Measurements from ENCODE around the gene RYR3.

Gene RYR3

GRCh38 chr15:33310481-33311311 lies at the start of gene RYR3:
TSS of gene RYR3 (plus strand) at chr15:33310967. CDS start at chr15:33311046, 79 bp downstream.
- no peak for DNase-seq

- no peak for DNase-seq
These were observed 48.5 kb upstream of the RYR3 start for GRCh38 chr15:33262306-33262705.

DNA sequence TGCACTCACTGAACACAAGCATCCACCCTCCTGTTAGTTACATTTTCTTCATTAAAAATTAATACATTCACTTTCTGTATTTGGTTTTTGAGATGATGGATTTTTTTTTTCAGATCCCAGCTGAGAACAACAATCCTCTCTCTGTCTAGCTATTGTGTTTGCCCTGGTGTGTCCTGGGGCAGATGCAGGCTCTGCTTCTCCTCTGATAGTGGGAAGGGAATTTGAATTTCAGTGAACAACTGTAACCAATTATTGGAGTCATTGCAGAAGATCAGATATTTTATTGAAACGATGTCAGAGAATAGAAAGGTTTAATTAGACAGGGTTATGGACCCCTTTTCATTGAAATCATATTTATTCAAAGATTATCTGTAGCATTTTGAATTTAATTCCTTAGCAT lies 33.1 kb upstream of the RYR3 start:
- DNase-seq, result no peak

- no peak for DNase-seq
These were observed 31.8 kb upstream of the RYR3 start for GRCh38 chr15:33278816-33279612.

DNA sequence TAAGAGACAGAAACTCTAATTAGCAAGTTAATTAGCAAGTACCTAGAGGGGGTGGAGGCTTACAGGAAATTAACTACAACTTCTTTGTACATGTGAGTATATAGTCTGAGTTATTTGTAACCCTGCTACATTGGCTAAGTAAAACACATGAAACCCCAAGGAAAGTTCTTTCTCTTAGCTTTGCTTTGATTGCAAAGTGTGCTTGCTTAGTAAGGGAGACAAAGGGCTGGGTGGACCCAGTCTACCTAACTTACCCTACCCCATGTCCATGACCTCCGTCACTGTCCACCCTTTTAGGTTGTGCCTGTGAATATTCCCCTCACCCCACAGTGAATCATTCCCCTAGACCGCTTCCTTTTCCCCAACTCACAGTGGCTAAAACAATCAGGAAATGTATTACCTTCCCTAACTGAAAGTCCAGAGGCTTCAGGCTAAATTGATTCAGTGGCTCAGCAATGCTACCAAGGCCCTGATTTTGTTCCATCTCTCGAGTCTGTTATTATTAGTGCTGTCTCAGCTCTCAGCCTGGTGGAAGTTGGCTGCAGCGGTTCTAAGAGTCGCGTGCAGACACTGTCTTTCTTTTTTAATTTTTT lies 31.1 kb upstream of the RYR3 start:
- DNase-seq, result no peak

DNA sequence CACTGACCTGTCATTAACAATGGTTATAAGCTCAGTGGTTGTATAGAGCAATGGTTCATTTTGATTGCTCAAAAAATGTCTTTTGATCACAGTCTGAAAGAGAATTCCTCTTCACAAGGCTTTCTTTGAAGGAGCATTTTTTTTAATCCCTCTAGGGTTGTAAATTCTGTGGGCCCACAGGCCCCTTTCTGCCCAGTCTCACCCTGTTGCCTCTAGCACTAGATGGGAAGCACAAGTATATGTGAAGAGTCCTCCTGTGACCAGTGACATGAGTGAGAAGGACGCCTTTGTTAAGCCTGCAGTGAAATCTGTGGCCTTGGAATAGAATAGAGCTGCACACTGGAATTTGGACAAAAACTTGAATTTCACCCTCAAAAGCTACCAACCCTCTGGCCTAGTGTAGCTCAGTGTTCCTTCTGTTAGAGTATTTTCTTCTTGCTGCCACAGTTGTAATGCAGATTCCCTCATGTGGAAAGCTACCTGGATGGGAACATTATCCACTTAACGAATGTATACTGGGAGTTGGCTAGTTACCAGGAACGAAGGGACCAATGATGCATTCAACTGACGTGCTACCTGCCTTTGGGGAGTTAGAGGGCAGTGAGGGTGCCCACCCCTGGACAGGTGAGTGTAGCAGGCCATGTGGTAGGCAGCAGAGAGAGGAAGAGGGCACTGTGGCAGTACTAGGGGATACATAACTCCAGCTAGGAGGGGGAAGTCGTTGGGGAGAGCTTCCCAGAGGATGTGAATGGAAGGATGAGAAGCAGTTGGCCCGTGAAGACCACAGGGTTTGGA lies 28.3 kb upstream of the RYR3 start:
- DNase-seq, result no peak

- no peak for DNase-seq
These were observed 27.2 kb upstream of the RYR3 start for GRCh38 chr15:33283576-33283975.

DNA sequence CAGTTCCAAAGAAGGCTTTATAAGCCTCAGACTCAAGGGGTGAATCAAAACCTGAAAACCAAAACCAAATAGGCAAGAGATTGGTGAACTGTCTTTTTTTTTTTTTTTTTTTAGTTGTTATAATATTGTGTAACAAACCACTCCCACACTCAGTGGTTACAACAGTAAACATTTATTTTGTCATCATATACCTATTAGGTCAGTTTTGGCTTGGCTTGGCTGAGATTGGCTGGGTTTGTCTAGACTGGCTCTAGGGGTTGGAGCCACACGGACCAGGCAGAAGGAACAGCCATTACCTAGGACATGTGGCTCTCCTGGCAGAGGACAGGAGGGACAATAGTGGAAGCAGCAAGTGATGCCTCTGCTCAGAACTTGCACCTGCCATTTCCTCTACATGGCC lies 26.4 kb upstream of the RYR3 start:
- DNase-seq, result no peak

GRCh38 chr15:33292717-33293307 lies 18.0 kb upstream of the RYR3 start:
- DNase-seq, result peak; percentile 60 to 71

DNA sequence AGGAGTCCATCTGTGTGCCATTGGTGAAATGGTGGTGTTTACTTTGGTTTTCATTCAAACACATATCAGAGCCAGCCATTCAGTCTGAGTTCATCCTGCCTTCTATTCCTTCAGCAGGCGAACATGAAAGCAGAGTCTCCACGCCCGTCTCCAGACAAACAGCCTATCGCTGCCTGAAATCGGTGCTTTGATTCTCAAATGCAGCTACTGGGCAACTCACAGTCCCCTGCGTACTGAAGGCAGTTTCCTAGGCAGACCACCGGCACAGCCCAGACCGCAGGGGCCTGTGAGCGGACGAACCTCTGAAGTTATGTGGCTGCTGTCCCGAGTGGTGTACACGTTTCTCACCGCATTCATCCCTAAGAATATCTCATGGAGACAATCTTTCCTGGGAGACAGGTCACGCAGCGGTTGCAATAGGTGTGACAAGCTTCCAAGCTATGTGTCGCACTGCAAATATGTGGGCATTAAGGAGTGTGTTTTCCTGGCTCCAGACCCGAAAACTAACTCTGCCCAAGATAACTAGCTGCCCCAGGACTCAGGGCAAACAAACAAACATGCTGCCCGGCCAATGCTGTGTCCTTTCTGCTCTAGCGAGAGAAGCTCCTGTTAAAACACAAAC lies 16.9 kb upstream of the RYR3 start:
- DNase-seq, result no peak

DNA sequence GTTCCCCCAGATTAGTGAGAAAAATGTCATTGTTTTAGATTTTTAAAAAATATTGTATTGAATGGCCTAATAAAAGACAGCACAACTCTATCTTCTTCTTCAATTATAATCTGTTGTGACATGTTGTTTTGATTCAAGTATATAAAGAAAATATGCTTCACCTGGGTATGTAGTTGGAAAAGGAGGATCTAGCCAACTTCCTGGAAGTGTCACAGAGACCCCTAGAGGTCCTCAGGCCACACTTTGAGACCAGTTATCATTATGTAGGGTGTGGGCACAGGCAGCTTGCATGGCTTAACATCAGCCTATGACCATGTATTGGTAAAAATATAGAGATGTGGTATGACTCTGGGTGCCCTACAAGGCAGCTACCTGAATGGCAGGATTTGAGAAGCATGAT lies 14.7 kb upstream of the RYR3 start:
- no peak for DNase-seq

DNA sequence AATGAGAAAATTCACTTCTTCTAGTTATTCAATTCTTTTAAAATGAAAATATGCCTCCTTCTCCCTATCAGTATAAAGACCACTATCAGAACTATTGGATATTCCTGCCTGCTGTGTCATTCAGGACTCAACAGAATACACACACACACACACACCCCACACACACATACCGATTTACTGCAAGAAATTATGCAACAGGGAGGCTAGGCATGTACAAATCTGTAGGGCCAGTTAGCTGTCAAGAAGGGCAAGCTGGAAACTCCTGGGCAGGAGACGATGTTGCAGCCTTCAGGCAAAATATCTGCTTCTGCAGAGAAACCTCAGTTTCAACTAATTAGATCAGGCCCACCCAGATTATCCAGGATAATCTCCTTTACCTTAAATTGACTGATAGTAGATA lies 13.9 kb upstream of the RYR3 start:
- no peak for DNase-seq

GRCh38 chr15:33298631-33299030 lies 12.1 kb upstream of the RYR3 start:
- no peak for DNase-seq

DNA sequence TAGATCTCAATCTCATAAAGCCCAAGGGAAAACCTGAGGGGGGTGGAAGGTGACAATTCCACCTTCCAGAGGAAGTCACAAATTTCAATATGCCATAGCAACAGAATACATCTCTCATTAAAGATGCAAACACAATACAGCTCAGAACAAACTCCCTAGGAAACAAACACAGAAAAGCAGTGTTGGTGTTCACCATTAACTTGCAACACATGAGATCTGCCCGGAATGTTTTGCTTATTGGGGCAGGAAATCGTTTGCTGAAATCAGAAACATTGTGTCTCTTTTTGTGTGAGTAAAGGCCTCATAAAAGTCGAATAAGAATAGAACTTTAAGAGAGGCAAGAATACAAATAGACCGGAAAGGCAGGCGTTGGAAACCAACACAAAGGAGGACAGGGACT lies 5.8 kb upstream of the RYR3 start:
- no peak for DNase-seq

GRCh38 chr15:33309602-33310276 lies 1.0 kb upstream of the RYR3 start:
- DNase-seq, result no peak

DNA sequence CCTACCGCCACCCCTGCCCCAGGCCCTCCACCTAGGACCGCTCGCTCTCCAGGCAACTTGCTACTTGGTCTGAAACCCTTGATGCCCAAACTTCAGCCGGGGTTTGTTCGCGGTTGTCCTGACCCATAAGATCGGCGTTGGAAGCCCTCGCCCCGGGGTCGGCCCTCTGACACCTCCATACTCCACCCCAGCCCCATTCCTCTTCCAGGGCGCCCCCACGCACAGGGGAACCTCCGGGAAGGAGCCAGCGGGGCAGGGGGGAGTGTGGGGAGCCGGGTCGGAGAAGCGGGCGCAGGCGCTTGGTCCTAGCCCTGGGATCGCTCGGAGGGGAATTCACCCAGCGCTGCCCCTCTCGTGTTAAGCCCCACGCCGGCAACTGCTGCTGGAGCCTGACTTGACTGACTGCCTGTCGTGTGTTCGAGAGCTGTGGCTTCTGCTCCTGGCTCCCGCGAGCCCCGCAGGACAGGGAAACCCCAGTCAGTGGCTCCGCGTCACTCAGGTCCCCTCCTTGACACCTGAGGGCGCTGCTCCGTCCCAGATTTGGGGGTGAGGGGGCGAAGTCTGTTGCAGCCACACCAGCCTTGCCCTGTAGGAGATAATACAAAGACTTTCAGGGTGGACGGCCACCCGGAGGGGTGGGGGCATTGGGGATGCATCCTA lies 675 bp downstream of the RYR3 start:
- DNase-seq, result no peak

DNA sequence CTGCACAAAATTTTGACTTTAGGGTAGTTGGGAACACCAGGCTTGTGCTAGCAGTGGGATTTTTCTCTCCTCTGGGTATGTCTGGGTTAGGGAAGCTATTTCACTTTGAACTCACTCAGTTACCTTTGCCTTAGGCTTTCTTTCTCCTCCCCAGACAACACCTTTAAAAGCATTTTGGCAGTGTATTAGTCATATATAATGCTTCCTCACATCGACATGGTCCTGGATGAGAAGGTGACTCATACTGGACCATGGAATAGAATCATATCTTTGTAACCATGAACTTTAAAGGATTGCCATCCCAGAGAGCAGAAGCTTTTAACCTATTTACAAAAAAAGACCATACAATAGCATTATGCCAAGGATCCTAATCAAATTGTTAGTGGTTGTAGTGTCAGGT lies 2.7 kb downstream of the RYR3 start:
- DNase-seq, result no peak

- DNase-seq, result no peak
These were observed 3.3 kb downstream of the RYR3 start for GRCh38 chr15:33314069-33314468.

DNA sequence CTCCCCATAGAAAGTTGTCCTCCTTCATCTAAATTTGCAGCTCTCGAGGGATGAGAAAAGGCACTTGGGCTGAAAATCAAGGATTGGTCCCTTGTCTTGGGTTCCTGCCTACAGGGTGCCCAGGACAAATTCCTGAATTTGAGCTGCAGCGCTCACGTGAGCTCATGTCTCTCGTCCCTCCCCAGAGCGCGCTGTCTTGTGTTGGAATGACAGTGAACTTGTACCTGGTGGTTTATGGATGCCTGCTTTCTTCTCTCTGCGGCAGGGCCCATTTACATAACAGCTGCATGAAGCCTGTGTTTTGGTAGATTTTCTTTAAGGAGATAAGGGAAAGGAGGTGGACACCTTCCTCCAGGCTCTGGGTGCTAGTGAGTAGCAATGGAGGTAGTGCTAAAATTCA lies 4.3 kb downstream of the RYR3 start:
- no peak for DNase-seq

DNA sequence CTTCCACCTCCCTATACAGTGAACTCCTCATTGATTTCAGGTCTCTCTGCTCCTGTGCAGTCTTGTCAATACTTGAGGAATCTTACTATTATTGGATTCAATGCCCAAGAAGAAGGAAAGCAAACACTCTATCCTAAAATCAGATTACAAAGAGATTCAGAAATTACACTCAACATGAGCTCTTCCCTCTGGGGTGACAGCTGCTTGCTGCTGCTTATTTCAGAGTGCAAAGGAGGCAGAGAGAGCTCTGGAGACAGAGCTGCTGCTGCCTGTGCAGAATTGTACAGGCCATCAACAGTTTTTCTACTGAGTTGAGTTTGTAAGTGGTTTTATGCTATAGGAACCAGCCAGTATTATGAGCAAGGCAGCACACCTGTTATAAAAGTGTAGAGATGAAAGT lies 7.1 kb downstream of the RYR3 start:
- DNase-seq, result no peak

- DNase-seq, result no peak
These were observed 9.2 kb downstream of the RYR3 start for GRCh38 chr15:33320017-33320416.
